Heart left ventricle (tissue), 16 donors: Measurements from ENCODE around the gene EIF4G3. TPM values are rescaled to one million over a fixed set of nuclear protein-coding genes. Genes with fewer than 3 reads are reported as not detected.

Source experiments
- ATAC-seq, 4 donors: fragments of 200-7000 bp; cut with Tn5 transposase; one replicate each; pipeline ENCODE4 v1.9.1; 2020 to 2022; ENCODE audit warnings: moderate library complexity in 4 of 4, mild to moderate bottlenecking in 3 of 4, moderate number of reproducible peaks in 1 of 4
- DNase-seq, 5 donors: peaks; one replicate each; pipeline ENCODE4 v3.0.0-alpha.2; 2020
- H3K27ac ChIP-seq, 12 donors: fragments of 200-600 bp; sonication (generic) in 4 of 12; one replicate each; pipeline versions ENCODE4 v1.5.0 to v1.8.0; 2016 to 2022; ENCODE audit warnings: mild to moderate bottlenecking in 2 of 12
- H3K27me3 ChIP-seq, 9 donors: fragments of 200-600 bp; sonication (generic) in 2 of 9; one replicate each; pipeline versions ENCODE4 v1.5.1 to v1.8.0; 2016 to 2022; ENCODE audit warnings: mild to moderate bottlenecking in 3 of 9
- H3K36me3 ChIP-seq, 9 donors: fragments of 200-600 bp; sonication (generic) in 2 of 9; one replicate each; pipeline versions ENCODE4 v1.5.0 to v1.8.0; 2018 to 2022; ENCODE audit warnings: mild to moderate bottlenecking in 2 of 9
- H3K4me1 ChIP-seq, 12 donors: fragments of 200-600 bp; sonication (generic) in 4 of 12; one replicate each; pipeline versions ENCODE4 v1.5.0 to v1.8.0; 2016 to 2022; ENCODE audit warnings: mild to moderate bottlenecking in 3 of 12
- H3K4me3 ChIP-seq, 12 donors: fragments of 200-600 bp; sonication (generic) in 4 of 12; one replicate each; pipeline versions ENCODE4 v1.5.0 to v1.8.0; 2017 to 2022; ENCODE audit warnings: mild to moderate bottlenecking in 9 of 12, moderate library complexity in 4 of 12
- H3K9me3 ChIP-seq, 12 donors: fragments of 200-600 bp; sonication (generic) in 4 of 12; one replicate each; pipeline versions ENCODE4 v1.5.0 to v1.8.0; 2016 to 2022; ENCODE audit warnings: mild to moderate bottlenecking in 1 of 12
- CTCF ChIP-seq, 12 donors: fragments of 200-600 bp; sonication (generic) in 4 of 12; IDR thresholded peaks; one replicate each; pipeline versions ENCODE4 v1.5.0 to v1.8.0; 2018 to 2022; ENCODE audit warnings: antibody characterized with exemption in 12 of 12, mild to moderate bottlenecking in 5 of 12
- POLR2A ChIP-seq, 2 donors: fragments of 450-650 bp; IDR thresholded peaks; one replicate each; pipeline ENCODE4 v1.6.1; 2017; ENCODE audit warnings: antibody characterized with exemption in 2 of 2, mild to moderate bottlenecking in 2 of 2, moderate library complexity in 2 of 2
- WGBS, 4 donors: extraction: QIAGEN DNeasy Blood & Tissue Kit in 2 of 4; methylation state at CpG; one replicate each; pipeline versions ENCODE4 v1.1.5 to v1.1.7; 2013 to 2018; 5-methylcytosine and 5-hydroxymethylcytosine counted together
- intact Hi-C, 10 donors: fragments of 100-400 bp; cut with DNase I; formaldehyde crosslinking; loops; one replicate each; pipeline versions ENCODE4 v1.11.1 to v1.14.2; 2022
- polyA plus RNA-seq, 2 donors: library from polyadenylated mRNA; stranded (reverse); fragments of 200-250 nt; gene quantifications; one replicate each; pipeline ENCODE4 v1.2.3, GENCODE V29; 2013
- total RNA-seq, 9 donors: library from RNA; depleted of rRNA in 2 of 9; stranded (reverse); fragments of >200 nt in 2 of 9; fragmentation: NEBNext Ultra II Directional in 3 of 9; extraction: Animal tissue kit (Norgen Biotek cat#: 25700) in 3 of 9; gene quantifications; one replicate each; pipeline versions ENCODE4 v1.1.0 to v1.2.4, GENCODE V29; 2016 to 2023
- donor health status: ischemic (EF 13 %, LVEDD 7.1; RV severe dilation, severe dysfunction).
- donor health status: healthy with polysubstance abuse.
- donor health status: DM: no; HTN: yes; CAD: no.
- donor health status: DM: no; HTN: no; CAD: no.
- donor health status: ischemic (EF 25% LVEDD 6.9; RV normal size, moderate dysfunction).
- donor health status: ischemic (EF 25% LVEDD 5.7; RV mildly dilated, moderate dysfunction).
- donor health status: healthy.
- donor health status: DM: yes; HTN: yes; CAD: no.
- donor health status: ischemic (EF 35%, LVEDD 5.7; RV mildly dilated, moderate dysfunction).
- donor health status: nonischemic (EF 11% LVEDD 7.7; RV severe dilation, severe dysfunction).
- donor health status: DM: yes; HTN: yes; CAD: no.
- donor health status: PGD.
- donor health status: ischemic (EF 29% LVEDD 5.4; RV normal size, mild dysfunction).
- donor health status: nonischemic (EF 23%, LVEDD 6.1; RV moderate dilation, normal function).

The EIF4G3 gene
- total and polyA plus RNA-seq, 11 donors: 14.6 to 49.0 (median 36.2) TPM

- intact Hi-C loops: no loop called here
- H3K36me3 ChIP-seq: peaks cover 0 to 9% (median 3%) of the 10 kb centered on the region in 9 donors
- 69 to 83% (median 80%) methylated on average over 2 of the region's 2 CpGs for WGBS, 4 donors
Measured at GRCh38 chr1:20962576-20963258, 214.0 kb downstream of the EIF4G3 start.

GRCh38 chr1:20958430-20958829, 218.3 kb downstream of the EIF4G3 start:
- Histone ChIP-seq H3K4me1 (peaks cover 0 to 5% (median 0%) of the 10 kb centered on the region in 12 donors), H3K4me3 (no peak overlapping the region), H3K27me3 (no peaks in the 10 kb centered on the region), H3K9me3 (no peaks in the 10 kb centered on the region), H3K36me3 (peaks cover 0 to 12% (median 0%) of the 10 kb centered on the region in 9 donors), H3K27ac (no peak overlapping the region)
- intact Hi-C loops: no loop called here
- TF ChIP-seq POLR2A (IDR thresholded peaks at IDR 0.05) (no peak), CTCF (IDR thresholded peaks at IDR 0.05) (no peak)
- ATAC-seq (no peak), DNase-seq (no peak)
- WGBS, 4 donors: 83 to 100% (median 93%) methylated on average over 1 of the region's 1 CpG

More at GRCh38 chr1:20962576-20963258, 214.0 kb downstream of the EIF4G3 start:
- DNase-seq: no peak
- H3K4me3 ChIP-seq: no peak overlapping the region
- peaks cover 0 to 30% (median 1%) of the 10 kb centered on the region in 12 donors for H3K4me1 ChIP-seq
- ATAC-seq: peak; percentile 62 to 89 (median 88)
- no peak for TF ChIP-seq CTCF (IDR thresholded peaks at IDR 0.05)
- no peak for TF ChIP-seq POLR2A (IDR thresholded peaks at IDR 0.05)
- H3K9me3 ChIP-seq: no peaks in the 10 kb centered on the region
- no peak overlapping the region for H3K27ac ChIP-seq
- no peaks in the 10 kb centered on the region for H3K27me3 ChIP-seq

- TF ChIP-seq POLR2A (IDR thresholded peaks at IDR 0.05) (no peak), CTCF (IDR thresholded peaks at IDR 0.05) (no peak)
- H3K4me1 ChIP-seq: no peaks in the 10 kb centered on the region
- DNase-seq (no peak), ATAC-seq (no peak)
- peaks cover 0 to 9% (median 0%) of the 10 kb centered on the region in 9 donors for H3K36me3 ChIP-seq
- no peaks in the 10 kb centered on the region for H3K27me3 ChIP-seq
- whole genome bisulfite sequencing, 4 donors: 98 to 100% (median 99%) methylated on average over 1 of the region's 1 CpG
- intact Hi-C loops: no loop called here
- H3K9me3 ChIP-seq: no peaks in the 10 kb centered on the region
- no peak overlapping the region for H3K27ac ChIP-seq
- H3K4me3 ChIP-seq: no peak overlapping the region
Measured at GRCh38 chr1:20956272-20956671, 220.4 kb downstream of the EIF4G3 start.

GRCh38 chr1:20950679-20951078, 226.0 kb downstream of the EIF4G3 start:
- Histone ChIP-seq H3K27me3 (no peaks in the 10 kb centered on the region), H3K27ac (no peak overlapping the region), H3K4me1 (no peaks in the 10 kb centered on the region), H3K36me3 (peaks cover 0 to 30% (median 7%) of the 10 kb centered on the region in 9 donors), H3K9me3 (no peaks in the 10 kb centered on the region), H3K4me3 (no peak overlapping the region)
- WGBS, 4 donors: 91 to 97% (median 92%) methylated on average over 3 of the region's 3 CpGs
- TF ChIP-seq POLR2A (IDR thresholded peaks at IDR 0.05): no peak
- DNase-seq: no peak
- ATAC-seq: no peak
- intact Hi-C loops: no loop called here
